ENCODE measurements around the gene NDUFS6. TPM values are rescaled to one million over a fixed set of nuclear protein-coding genes. Genes with fewer than 3 reads are reported as not detected.
A peak's percentile ranks its signal among the peaks of the same experiment; 100 is the strongest.
"Not testable (repeated sequence)": the region's sequence is repeated elsewhere in the genome, so short reads cannot be mapped to it uniquely, and the experiment has no call there.

The NDUFS6 gene
- polyA plus RNA-seq, 2 of the 4 experiments (the other 2 are of a cell fraction), result 76.0 to 192 TPM

DNA sequence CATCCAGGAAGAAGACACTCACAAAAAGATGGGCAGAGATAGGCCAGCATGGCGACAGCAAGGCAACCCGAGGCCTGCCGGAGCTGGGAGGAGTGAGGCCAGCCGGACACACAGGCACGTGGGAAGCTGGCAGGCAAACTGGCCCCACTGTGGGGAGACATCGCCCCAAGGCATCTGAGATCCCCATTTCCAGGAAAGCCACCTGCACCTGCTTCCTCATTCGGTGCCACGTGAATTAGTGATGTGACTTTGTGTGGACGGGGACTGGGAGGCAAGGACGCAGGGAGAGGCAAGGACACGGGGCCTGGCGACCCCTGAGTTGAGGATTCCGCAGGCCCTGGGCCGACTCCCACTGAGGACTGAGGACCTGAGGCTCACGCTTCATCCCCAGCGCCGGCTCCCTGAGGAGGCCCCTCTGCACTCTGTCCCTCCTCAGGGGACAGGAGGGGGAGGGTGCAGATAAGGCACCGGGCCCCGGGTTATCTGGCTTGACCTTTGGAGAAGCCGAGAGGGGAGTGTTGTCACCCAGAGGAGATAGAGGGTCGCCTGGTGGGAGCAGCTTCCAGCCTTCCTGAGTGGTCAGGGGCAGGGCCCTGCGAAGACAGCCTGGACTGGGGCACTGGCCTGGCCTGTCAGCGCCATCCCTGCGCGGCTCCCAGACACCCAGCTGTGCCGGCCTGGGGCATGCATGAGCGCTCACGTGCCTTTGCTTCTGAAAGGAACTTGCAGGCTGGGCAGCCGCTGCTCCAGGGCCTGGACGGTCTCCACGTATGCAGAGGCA is 39.7 kb downstream of the NDUFS6 start:
- ATAC-seq (peak in 1 of 2 experiments; percentile 25; a peak in 2 of 6 replicates), DNase-seq (ENCODE audit: low read depth in 1 of 2, low spot score in 1 of 2) (no peak), FAIRE-seq (no peak)
- H3K27ac ChIP-seq, result no peak overlapping the region
- CTCF ChIA-PET, result no interaction called here
- no peak overlapping the region for H3K4me2 ChIP-seq
- H3K4me1 ChIP-seq, result 0 out of 3 replicates have a peak, but pooled peaks cover 3% of the 10 kb centered on the region
- no peaks in the 10 kb centered on the region for H3K9me3 ChIP-seq
- 79% methylated on average over 22 of the region's 31 CpGs for WGBS (ENCODE audit: missing lambda C conversion rate)
- H3K4me3 ChIP-seq, result no peak overlapping the region
- POLR2A ChIA-PET, result no interaction called here
- TF ChIP-seq EHF (CRISPR knock-in tag; IDR thresholded peaks at IDR 0.05) (no peak), KDM1A (IDR thresholded peaks at IDR 0.05; ENCODE audit: low read depth) (no peak), CBX8 (IDR thresholded peaks at IDR 0.05) (no peak), ZC3H11A (IDR thresholded peaks at IDR 0.05) (no peak), RCOR1 (IDR thresholded peaks at IDR 0.05; ENCODE audit: low read depth, low read length) (no peak), RARB (CRISPR knock-in tag; IDR thresholded peaks at IDR 0.05) (no peak), FOSL2 (IDR thresholded peaks at IDR 0.05) (no peak), FOSL2 (CRISPR knock-in tag; IDR thresholded peaks at IDR 0.05) (no peak), CHD4 (IDR thresholded peaks at IDR 0.05; ENCODE audit: borderline replicate concordance) (no peak), EP300 (IDR thresholded peaks at IDR 0.05) (no peak), EHMT2 (IDR thresholded peaks at IDR 0.05; ENCODE audit: low read depth) (no peak), MAZ (IDR thresholded peaks at IDR 0.05; ENCODE audit: borderline replicate concordance, low read depth, low read length) (no peak), NPAS2 (CRISPR knock-in tag; IDR thresholded peaks at IDR 0.05; ENCODE audit: borderline replicate concordance) (no peak), BHLHE40 (IDR thresholded peaks at IDR 0.05; ENCODE audit: low read depth, low read length) (no peak)
- TF ChIP-seq, protein P1, sequence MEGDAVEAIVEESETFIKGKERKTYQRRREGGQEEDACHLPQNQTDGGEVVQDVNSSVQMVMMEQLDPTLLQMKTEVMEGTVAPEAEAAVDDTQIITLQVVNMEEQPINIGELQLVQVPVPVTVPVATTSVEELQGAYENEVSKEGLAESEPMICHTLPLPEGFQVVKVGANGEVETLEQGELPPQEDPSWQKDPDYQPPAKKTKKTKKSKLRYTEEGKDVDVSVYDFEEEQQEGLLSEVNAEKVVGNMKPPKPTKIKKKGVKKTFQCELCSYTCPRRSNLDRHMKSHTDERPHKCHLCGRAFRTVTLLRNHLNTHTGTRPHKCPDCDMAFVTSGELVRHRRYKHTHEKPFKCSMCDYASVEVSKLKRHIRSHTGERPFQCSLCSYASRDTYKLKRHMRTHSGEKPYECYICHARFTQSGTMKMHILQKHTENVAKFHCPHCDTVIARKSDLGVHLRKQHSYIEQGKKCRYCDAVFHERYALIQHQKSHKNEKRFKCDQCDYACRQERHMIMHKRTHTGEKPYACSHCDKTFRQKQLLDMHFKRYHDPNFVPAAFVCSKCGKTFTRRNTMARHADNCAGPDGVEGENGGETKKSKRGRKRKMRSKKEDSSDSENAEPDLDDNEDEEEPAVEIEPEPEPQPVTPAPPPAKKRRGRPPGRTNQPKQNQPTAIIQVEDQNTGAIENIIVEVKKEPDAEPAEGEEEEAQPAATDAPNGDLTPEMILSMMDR (IDR thresholded peaks at IDR 0.05), result no peak
- TF ChIP-seq, protein P2, sequence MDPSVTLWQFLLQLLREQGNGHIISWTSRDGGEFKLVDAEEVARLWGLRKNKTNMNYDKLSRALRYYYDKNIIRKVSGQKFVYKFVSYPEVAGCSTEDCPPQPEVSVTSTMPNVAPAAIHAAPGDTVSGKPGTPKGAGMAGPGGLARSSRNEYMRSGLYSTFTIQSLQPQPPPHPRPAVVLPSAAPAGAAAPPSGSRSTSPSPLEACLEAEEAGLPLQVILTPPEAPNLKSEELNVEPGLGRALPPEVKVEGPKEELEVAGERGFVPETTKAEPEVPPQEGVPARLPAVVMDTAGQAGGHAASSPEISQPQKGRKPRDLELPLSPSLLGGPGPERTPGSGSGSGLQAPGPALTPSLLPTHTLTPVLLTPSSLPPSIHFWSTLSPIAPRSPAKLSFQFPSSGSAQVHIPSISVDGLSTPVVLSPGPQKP (IDR thresholded peaks at IDR 0.05; ENCODE audit: low read depth, low read length), result no peak

DNA sequence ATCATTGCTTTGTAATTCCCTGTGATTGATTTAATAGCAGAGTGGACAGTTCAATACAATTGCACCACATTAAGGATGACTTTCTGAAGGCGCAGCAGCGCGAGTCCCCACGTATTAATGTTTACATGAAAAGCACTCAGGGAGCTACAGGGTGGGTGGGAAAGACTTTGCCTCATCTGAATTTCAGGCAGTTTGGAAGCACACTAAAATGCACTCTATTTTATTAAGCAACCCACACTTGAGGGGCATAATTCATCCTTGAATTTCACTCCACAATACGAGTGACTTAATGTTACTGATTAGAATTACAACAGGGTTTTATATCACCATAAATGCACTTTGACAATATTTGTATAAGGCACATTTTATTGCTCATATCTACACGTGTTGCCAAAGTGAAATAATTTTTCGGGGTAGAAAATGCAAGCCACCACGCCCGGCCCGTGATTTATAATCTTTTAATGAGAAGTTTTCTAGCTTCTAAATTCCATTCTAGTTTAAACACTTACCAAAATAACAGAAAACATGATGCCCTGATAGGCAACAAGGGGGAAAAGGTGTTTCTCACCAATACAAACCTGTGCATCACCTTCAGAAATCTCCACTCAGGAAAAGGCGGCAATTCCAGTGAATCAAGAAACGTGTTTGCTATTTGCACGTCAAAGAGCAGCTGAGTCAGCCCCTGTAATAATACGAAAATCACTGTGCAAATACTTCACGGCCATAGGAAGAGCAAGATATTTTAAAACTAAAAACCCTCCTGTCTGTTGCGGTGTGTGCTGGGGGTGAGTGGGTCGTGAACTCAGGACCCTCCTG is 41.0 kb downstream of the NDUFS6 start:
- ATAC-seq, result no peak
- POLR2A ChIA-PET, result no interaction called here
- peak in 1 of 2 experiments; percentile 8 for DNase-seq (ENCODE audit: low read depth in 1 of 2, low spot score in 1 of 2)

DNA sequence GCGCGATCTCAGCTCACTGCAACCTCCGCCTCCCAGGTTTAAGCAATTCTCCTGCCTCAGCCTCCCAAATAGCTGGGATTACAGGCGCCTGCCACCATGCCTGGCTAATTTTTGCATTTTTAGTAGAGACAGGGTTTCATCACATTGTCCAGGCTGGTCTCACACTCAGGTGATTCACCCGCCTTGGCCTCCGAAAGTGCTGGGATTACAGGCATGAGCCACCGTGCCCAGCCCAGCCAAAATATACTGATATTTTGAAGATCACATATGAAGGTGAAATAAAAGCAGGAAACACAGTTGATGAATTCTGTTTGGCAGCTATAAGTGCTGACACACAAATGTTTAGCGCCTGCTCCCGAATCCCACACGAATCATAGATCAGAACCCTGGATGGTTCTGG is 42.6 kb downstream of the NDUFS6 start:
- WGBS (ENCODE audit: missing lambda C conversion rate), result 61% methylated on average over 10 of the region's 10 CpGs
- H3K4me1 ChIP-seq; H3K9me3 ChIP-seq; ATAC-seq; H3K4me3 ChIP-seq; POLR2A ChIA-PET; FAIRE-seq; H3K4me2 ChIP-seq; CTCF ChIA-PET; DNase-seq (ENCODE audit: low read depth in 1 of 2, low spot score in 1 of 2); H3K27ac ChIP-seq: not testable (repeated sequence)

More for the DNA sequence above, 41.0 kb downstream of the NDUFS6 start:
- Histone ChIP-seq H3K4me3 (no peak overlapping the region), H3K27ac (no peak overlapping the region), H3K4me2 (no peak overlapping the region), H3K9me3 (no peaks in the 10 kb centered on the region), H3K4me1 (0 out of 3 replicates have a peak, but pooled peaks cover 3% of the 10 kb centered on the region)
- CTCF ChIA-PET, result interaction anchor here (0.9 kb wide), 1 partner anchor 20 kb away, joined by 3 read pairs; no protein-coding TSS in a partner anchor
- no peak for TF ChIP-seq CHD4 (IDR thresholded peaks at IDR 0.05; ENCODE audit: borderline replicate concordance)
- TF ChIP-seq, protein P3, sequence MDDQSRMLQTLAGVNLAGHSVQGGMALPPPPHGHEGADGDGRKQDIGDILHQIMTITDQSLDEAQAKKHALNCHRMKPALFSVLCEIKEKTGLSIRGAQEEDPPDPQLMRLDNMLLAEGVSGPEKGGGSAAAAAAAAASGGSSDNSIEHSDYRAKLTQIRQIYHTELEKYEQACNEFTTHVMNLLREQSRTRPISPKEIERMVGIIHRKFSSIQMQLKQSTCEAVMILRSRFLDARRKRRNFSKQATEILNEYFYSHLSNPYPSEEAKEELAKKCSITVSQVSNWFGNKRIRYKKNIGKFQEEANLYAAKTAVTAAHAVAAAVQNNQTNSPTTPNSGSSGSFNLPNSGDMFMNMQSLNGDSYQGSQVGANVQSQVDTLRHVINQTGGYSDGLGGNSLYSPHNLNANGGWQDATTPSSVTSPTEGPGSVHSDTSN (IDR thresholded peaks at IDR 0.05), result no peak
- TF ChIP-seq MAFK (IDR thresholded peaks at IDR 0.05; ENCODE audit: partially characterized antibody), result no peak
- TF ChIP-seq CEBPB (IDR thresholded peaks at IDR 0.05), result no peak
- no peak for TF ChIP-seq HOXB13 (CRISPR knock-in tag; IDR thresholded peaks at IDR 0.05; ENCODE audit: low read depth)
- TF ChIP-seq EP300 (IDR thresholded peaks at IDR 0.05), result no peak
- WGBS (ENCODE audit: missing lambda C conversion rate), result 43% methylated on average over 17 of the region's 17 CpGs
- FAIRE-seq, result no peak

All from A549 (cell line).